ENCODE data around the gene RAD23A. TPM values are rescaled to one million over a fixed set of nuclear protein-coding genes. Genes with fewer than 3 reads are reported as not detected.
A peak's percentile ranks its signal among the peaks of the same experiment; 100 is the strongest.
"Not testable (repeated sequence)": the region's sequence is repeated elsewhere in the genome, so short reads cannot be mapped to it uniquely, and the experiment has no call there.

The RAD23A gene
- polyA plus RNA-seq, 4 donors: 93.0 to 114 (median 98.4) TPM

DNA sequence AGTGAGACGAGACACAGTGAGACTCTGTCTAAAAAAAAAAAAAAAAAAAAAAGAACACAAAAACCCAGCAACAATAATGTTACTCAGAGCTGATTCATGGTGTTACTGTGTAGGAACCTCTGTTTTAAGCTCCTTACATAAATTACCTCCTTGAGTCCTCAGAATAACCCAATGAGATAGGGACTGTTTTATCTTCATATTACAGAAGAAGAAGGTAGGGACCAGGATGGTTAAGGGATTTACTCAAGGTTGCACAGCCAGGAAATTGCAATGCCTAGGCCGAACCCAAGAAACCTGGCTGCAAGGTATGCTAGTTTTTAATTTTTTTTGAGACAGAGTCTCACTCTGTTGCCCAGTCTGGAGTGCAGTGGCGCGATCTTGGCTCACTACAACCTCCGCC, 22.2 kb downstream of the RAD23A start:
- Histone ChIP-seq H3K27me3 (ENCODE audit: control insufficient read depth in 3 of 3, insufficient read depth in 3 of 3, low read length in 3 of 3) (no peaks in the 10 kb centered on the region), H3K4me3 (ENCODE audit: low read depth in 1 of 3, low read length in 3 of 3) (no peak overlapping the region), H3K4me1 (ENCODE audit: control insufficient read depth in 3 of 3, insufficient read depth in 2 of 3, low read depth in 1 of 3, low read length in 2 of 3) (peaks cover 0 to 8% (median 0%) of the 10 kb centered on the region in 3 donors), H3K36me3 (ENCODE audit: control insufficient read depth in 3 of 3, insufficient read depth in 2 of 3, low read depth in 1 of 3, low read length in 3 of 3) (no peaks in the 10 kb centered on the region), H3K9me3 (ENCODE audit: control insufficient read depth in 2 of 2, insufficient read depth in 1 of 2, low read depth in 1 of 2, low read length in 1 of 2) (no peaks in the 10 kb centered on the region), H3K27ac (ENCODE audit: low read depth in 1 of 3, low read length in 2 of 3) (no peak overlapping the region)
- no peak for DNase-seq
- no peak for FAIRE-seq
- WGBS, 3 donors: 91 to 99% (median 94%) methylated on average over 5 of the region's 5 CpGs

DNA sequence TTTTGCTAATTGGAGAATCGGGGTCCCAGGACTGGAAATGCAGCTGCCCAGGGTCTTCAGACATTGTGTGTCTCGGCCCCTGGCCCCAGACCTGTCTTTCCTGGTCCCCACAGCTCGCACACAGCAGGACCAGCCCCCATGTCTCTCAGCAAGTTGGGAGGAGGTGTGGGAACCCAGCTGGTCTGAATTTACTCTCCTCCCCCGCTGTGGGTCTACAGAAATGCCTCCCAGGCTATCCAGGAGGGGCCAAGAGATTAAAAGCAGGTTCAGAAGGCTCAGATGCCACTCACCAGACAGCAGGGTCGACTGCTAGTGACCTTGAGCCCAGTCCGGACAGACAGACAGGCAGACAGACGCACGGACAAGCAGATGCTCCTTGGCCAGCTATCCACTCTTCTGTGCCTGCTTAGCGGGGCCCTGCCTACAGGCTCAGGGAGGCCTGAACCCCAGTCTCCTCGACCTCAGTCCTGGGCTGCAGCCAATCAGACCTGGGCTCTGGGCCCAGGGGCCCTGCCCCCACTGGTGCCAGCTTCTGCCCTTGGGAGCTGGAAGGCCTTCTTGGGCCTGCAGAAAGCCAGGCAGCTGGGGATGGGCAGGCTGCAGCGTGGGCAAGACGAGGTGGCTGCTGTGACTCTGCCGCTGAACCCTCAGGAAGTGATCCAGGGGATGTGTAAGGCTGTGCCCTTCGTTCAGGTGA, 23.8 kb downstream of the RAD23A start, which contains the start of gene DAND5:
Gene DAND5 (plus strand): TSS at position 285 of the 697 bp plus-strand sequence. CDS start 85 bp downstream, at position 370.
- no peak within 1 kb of the TSS for H3K27ac ChIP-seq (ENCODE audit: low read depth in 1 of 3, low read length in 2 of 3)
- no peaks in the 10 kb centered on the region for H3K36me3 ChIP-seq (ENCODE audit: control insufficient read depth in 3 of 3, insufficient read depth in 2 of 3, low read depth in 1 of 3, low read length in 3 of 3)
- no peak for FAIRE-seq
- no peaks in the 10 kb centered on the region for H3K27me3 ChIP-seq (ENCODE audit: control insufficient read depth in 3 of 3, insufficient read depth in 3 of 3, low read length in 3 of 3)
- no peaks in the 10 kb centered on the region for H3K9me3 ChIP-seq (ENCODE audit: control insufficient read depth in 2 of 2, insufficient read depth in 1 of 2, low read depth in 1 of 2, low read length in 1 of 2)
- H3K4me1 ChIP-seq (ENCODE audit: control insufficient read depth in 3 of 3, insufficient read depth in 2 of 3, low read depth in 1 of 3, low read length in 2 of 3): peaks cover 0 to 8% (median 0%) of the 10 kb centered on the region in 3 donors
- no peak within 1 kb of the TSS for H3K4me3 ChIP-seq (ENCODE audit: low read depth in 1 of 3, low read length in 3 of 3)
- WGBS, 3 donors: 44 to 53% (median 47%) methylated on average over 14 of the region's 14 CpGs
- DNase-seq: no peak

DNA sequence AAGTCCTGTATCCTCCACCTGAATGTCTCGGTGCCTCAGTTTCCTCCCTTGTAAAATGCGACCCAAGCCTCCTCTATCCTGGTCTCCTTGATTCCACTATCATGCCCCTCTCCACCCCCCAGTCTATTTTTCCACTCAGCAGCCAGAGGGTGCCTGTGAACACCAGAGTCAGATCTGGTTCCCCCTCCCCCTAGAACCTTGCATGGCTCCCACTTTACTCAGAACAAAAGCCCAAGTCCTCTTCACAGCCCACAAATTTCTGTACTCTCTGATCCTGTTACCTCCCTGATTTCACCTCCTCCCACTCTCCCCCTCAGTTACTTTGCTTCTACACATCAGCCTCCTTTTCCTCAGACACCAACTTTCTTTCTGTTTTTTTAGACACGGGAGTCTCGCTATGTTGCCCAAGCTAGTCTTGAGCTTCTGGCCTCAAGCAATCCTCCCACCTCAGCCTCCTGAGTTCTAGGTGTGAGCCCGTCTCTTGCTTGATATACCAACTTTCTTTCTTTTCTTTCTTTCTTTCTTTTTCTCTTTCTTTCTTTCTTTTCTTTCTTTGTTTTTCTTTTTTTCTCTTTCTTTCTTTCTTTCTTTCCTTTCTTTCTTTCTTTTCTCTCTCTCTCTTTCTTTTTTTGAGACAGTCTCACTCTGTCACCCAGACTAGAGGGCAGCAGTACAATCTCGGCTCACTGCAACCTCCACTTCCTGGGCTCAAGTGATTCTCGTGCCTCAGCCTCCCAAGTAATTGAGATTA, 24.6 kb downstream of the RAD23A start:
- Histone ChIP-seq H3K9me3 (ENCODE audit: control insufficient read depth in 2 of 2, insufficient read depth in 1 of 2, low read depth in 1 of 2, low read length in 1 of 2) (no peaks in the 10 kb centered on the region), H3K27me3 (ENCODE audit: control insufficient read depth in 3 of 3, insufficient read depth in 3 of 3, low read length in 3 of 3) (no peaks in the 10 kb centered on the region), H3K27ac (ENCODE audit: low read depth in 1 of 3, low read length in 2 of 3) (no peak overlapping the region), H3K4me3 (ENCODE audit: low read depth in 1 of 3, low read length in 3 of 3) (no peak overlapping the region), H3K4me1 (ENCODE audit: control insufficient read depth in 3 of 3, insufficient read depth in 2 of 3, low read depth in 1 of 3, low read length in 2 of 3) (peaks cover 0 to 5% (median 0%) of the 10 kb centered on the region in 3 donors), H3K36me3 (ENCODE audit: control insufficient read depth in 3 of 3, insufficient read depth in 2 of 3, low read depth in 1 of 3, low read length in 3 of 3) (no peaks in the 10 kb centered on the region)
- FAIRE-seq: no peak
- WGBS, 3 donors: 80 to 91% (median 81%) methylated on average over 7 of the region's 7 CpGs
- no peak for DNase-seq

DNA sequence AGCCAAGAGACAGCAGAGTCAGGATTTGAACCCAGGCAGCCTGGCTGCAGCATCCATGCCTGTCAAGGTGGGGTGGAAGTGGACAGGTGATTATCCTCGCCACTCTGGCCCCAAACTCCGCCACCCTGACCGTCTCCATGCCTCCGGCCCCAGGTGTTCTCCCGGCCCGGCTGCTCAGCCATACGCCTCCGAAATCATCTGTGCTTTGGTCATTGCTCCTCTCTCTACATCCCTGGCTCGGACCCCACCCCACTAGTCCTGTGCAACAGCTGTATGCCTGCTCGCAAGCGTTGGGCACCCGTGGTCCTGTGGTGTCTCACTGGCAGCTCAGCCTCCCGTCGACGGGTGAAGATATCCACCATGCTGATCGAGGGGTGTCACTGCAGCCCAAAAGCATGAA, 27.6 kb downstream of the RAD23A start:
- Histone ChIP-seq H3K36me3 (ENCODE audit: control insufficient read depth in 3 of 3, insufficient read depth in 2 of 3, low read depth in 1 of 3, low read length in 3 of 3) (no peaks in the 10 kb centered on the region), H3K9me3 (ENCODE audit: control insufficient read depth in 2 of 2, insufficient read depth in 1 of 2, low read depth in 1 of 2, low read length in 1 of 2) (no peaks in the 10 kb centered on the region), H3K27ac (ENCODE audit: low read depth in 1 of 3, low read length in 2 of 3) (no peak overlapping the region), H3K4me1 (ENCODE audit: control insufficient read depth in 3 of 3, insufficient read depth in 2 of 3, low read depth in 1 of 3, low read length in 2 of 3) (no peaks in the 10 kb centered on the region), H3K27me3 (ENCODE audit: control insufficient read depth in 3 of 3, insufficient read depth in 3 of 3, low read length in 3 of 3) (peaks cover 0 to 2% (median 0%) of the 10 kb centered on the region in 3 donors), H3K4me3 (ENCODE audit: low read depth in 1 of 3, low read length in 3 of 3) (no peak overlapping the region)
- no peak for DNase-seq
- FAIRE-seq: no peak
- WGBS, 3 donors: 88 to 91% (median 90%) methylated on average over 16 of the region's 16 CpGs

DNA sequence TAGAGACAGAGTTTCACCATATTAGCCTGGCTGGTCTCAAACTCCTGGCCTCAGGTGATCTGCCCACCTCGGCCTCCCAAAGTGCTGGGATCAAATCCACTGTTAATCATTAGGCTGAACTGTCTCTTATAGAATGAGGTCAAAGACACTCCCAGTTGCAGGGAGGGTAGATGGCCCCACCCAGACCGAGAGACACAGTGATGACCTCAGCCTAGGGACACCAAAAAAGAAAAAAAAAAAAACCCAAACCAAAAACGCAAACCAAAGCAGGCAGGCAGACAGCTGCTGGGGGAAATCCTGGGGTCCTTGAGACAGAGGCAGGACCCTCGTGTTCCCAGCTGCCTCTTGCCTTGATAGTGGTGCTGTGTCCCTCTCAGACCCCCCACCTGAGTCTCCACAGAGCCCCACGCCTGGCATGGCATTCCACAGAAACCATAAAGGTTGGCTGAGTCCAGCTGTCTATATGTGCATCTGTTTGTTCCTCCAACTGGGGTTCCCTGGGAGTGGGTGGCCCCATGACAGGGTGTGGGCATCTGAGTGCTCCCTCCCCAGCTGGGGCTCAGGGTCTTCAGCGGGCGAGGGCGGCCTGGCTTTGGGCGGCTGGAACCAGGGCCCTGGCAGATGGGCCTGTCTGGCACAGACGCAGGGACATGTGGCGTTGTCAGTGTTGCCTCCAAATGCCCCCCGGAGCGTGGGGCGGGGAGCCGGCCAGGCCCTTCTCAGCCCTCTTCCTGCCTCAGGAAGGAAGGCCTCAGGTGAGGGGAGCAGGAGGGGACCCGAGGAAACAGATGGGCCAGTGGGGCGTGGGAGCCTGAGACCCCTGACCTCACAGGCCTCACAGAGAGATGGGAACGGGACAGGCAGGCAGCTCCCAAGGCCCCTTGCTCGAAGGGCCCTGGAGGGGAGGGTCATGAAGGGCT, 28.9 kb downstream of the RAD23A start:
- no peaks in the 10 kb centered on the region for H3K36me3 ChIP-seq (ENCODE audit: control insufficient read depth in 3 of 3, insufficient read depth in 2 of 3, low read depth in 1 of 3, low read length in 3 of 3)
- FAIRE-seq (no peak), DNase-seq (no peak)
- no peaks in the 10 kb centered on the region for H3K4me1 ChIP-seq (ENCODE audit: control insufficient read depth in 3 of 3, insufficient read depth in 2 of 3, low read depth in 1 of 3, low read length in 2 of 3)
- WGBS, 3 donors: 57 to 61% (median 58%) methylated on average over 14 to 19 of the region's 19 CpGs
- no peaks in the 10 kb centered on the region for H3K9me3 ChIP-seq (ENCODE audit: control insufficient read depth in 2 of 2, insufficient read depth in 1 of 2, low read depth in 1 of 2, low read length in 1 of 2)
- no peak overlapping the region for H3K27ac ChIP-seq (ENCODE audit: low read depth in 1 of 3, low read length in 2 of 3)
- H3K4me3 ChIP-seq (ENCODE audit: low read depth in 1 of 3, low read length in 3 of 3): no peak overlapping the region
- H3K27me3 ChIP-seq (ENCODE audit: control insufficient read depth in 3 of 3, insufficient read depth in 3 of 3, low read length in 3 of 3): peaks cover 0 to 2% (median 0%) of the 10 kb centered on the region in 3 donors

DNA sequence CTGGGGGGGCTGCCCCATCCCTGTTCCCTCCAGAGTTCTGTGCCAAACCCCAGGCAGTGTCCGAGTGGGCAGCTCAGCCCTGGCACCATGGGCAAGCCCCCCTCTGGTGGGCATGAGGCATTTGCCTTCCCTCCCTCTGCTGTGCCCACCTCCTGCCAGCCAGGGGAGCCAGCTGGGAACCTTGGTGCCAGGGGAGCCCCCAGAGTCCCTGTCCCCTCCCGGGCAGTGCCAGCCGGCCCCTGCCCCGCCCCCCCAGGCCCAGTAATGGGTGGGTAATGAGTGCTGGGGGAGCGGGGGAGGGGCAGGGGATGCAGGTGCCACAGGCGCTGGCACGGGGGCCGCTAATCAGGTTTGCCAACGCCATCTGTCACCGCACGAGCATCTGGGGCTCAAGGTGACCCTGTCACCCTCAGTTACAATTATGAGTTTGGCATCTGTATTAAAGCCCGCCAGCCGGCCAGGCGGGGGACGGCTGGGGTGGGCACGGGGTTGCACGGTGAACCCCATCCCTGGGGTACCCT, 29.6 kb downstream of the RAD23A start:
- no peaks in the 10 kb centered on the region for H3K9me3 ChIP-seq (ENCODE audit: control insufficient read depth in 2 of 2, insufficient read depth in 1 of 2, low read depth in 1 of 2, low read length in 1 of 2)
- no peak overlapping the region for H3K27ac ChIP-seq (ENCODE audit: low read depth in 1 of 3, low read length in 2 of 3)
- no peak for DNase-seq
- H3K4me3 ChIP-seq (ENCODE audit: low read depth in 1 of 3, low read length in 3 of 3): no peak overlapping the region
- H3K27me3 ChIP-seq (ENCODE audit: control insufficient read depth in 3 of 3, insufficient read depth in 3 of 3, low read length in 3 of 3): peaks cover 0 to 2% (median 0%) of the 10 kb centered on the region in 3 donors
- 38 to 65% (median 52%) methylated on average over 14 to 17 of the region's 17 CpGs for WGBS, 3 donors
- FAIRE-seq: no peak
- H3K4me1 ChIP-seq (ENCODE audit: control insufficient read depth in 3 of 3, insufficient read depth in 2 of 3, low read depth in 1 of 3, low read length in 2 of 3): no peaks in the 10 kb centered on the region
- no peaks in the 10 kb centered on the region for H3K36me3 ChIP-seq (ENCODE audit: control insufficient read depth in 3 of 3, insufficient read depth in 2 of 3, low read depth in 1 of 3, low read length in 3 of 3)

DNA sequence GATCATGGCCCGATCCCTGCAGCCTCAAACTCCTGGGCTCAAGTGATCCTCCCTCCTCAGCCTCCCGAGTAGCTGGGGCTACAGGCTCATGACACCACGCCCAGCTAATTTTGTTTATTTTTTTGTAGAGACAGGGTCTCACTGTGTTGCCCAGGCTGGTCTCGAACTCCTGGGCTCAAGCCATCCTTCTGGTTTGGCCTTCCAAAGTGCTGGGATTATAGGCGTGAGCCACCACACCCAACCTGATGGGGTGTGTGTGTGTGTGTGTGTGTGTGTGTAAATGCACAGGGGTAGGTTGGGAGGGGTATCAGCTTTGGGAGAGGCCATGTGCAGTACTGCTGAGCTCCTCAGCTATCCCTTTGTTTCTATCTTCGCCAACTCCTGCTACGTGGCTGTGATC, 30.4 kb downstream of the RAD23A start:
- not testable (repeated sequence) for H3K4me3 ChIP-seq (ENCODE audit: low read depth in 1 of 3, low read length in 3 of 3); H3K4me1 ChIP-seq (ENCODE audit: control insufficient read depth in 3 of 3, insufficient read depth in 2 of 3, low read depth in 1 of 3, low read length in 2 of 3); H3K36me3 ChIP-seq (ENCODE audit: control insufficient read depth in 3 of 3, insufficient read depth in 2 of 3, low read depth in 1 of 3, low read length in 3 of 3); FAIRE-seq; H3K27me3 ChIP-seq (ENCODE audit: control insufficient read depth in 3 of 3, insufficient read depth in 3 of 3, low read length in 3 of 3); H3K9me3 ChIP-seq (ENCODE audit: control insufficient read depth in 2 of 2, insufficient read depth in 1 of 2, low read depth in 1 of 2, low read length in 1 of 2); DNase-seq; H3K27ac ChIP-seq (ENCODE audit: low read depth in 1 of 3, low read length in 2 of 3)
- WGBS, 3 donors: 62 to 71% (median 69%) methylated on average over 7 of the region's 7 CpGs

DNA sequence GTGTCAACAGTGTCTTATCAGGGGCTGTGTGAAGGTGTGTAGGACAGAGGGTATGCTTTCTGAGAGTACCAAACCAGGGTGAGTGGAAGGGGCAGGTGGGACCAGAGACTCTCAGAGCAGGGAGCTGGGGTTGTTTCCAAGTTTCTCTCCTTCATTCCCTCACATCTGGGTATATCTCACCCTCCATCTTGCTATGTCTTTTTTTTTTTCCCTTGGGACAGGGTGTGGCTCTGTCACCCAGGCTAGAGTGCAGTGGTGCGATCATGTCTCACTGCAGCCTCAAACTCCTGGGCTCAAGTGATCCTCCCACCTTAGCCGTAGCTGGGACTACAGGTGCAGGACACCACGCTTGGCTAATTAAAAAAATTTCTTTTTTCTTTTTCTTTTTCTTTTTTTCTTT, 34.3 kb downstream of the RAD23A start:
- WGBS, 3 donors: 64 to 75% (median 73%) methylated on average over 3 of the region's 3 CpGs
- Histone ChIP-seq H3K27ac (ENCODE audit: low read depth in 1 of 3, low read length in 2 of 3) (no peak overlapping the region), H3K4me1 (ENCODE audit: control insufficient read depth in 3 of 3, insufficient read depth in 2 of 3, low read depth in 1 of 3, low read length in 2 of 3) (peaks cover 0 to 7% (median 0%) of the 10 kb centered on the region in 3 donors), H3K27me3 (ENCODE audit: control insufficient read depth in 3 of 3, insufficient read depth in 3 of 3, low read length in 3 of 3) (peaks cover 0 to 33% (median 2%) of the 10 kb centered on the region in 3 donors), H3K36me3 (ENCODE audit: control insufficient read depth in 3 of 3, insufficient read depth in 2 of 3, low read depth in 1 of 3, low read length in 3 of 3) (no peaks in the 10 kb centered on the region), H3K4me3 (ENCODE audit: low read depth in 1 of 3, low read length in 3 of 3) (no peak overlapping the region), H3K9me3 (ENCODE audit: control insufficient read depth in 2 of 2, insufficient read depth in 1 of 2, low read depth in 1 of 2, low read length in 1 of 2) (no peaks in the 10 kb centered on the region)
- DNase-seq (peak in 1 of 2 donors; percentile 24), FAIRE-seq (no peak)

Measured in small intestine (tissue), 7 donors.